EH (cell line): ENCODE measurements around the gene RHD.
"Not testable (repeated sequence)": the region's sequence is repeated elsewhere in the genome, so short reads cannot be mapped to it uniquely, and the experiment has no call there.

Source experiments
- DNase-seq: peaks from one replicate; pipeline ENCODE4 v3.0.0-alpha.2; 2015; ENCODE audit warnings: low read depth

Gene RHD

DNA sequence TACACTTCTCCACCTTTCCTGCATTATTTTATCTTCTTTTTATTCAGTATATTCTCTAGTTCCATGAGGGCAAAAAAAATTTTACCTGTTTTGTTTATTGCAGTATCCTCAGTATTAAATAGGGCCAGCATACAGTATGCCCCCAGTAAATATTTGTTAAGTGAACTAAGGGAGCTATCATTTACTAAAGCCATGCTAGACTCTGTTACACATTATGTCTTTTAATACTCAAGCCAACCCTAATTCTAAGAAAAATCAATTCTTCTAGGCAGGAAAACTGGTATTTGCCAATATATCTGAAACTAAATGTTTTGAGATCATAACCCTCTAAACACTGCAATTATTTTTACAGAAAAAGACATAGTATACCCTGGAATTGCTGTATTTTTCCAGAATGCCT, 84.1 kb downstream of the RHD start:
- DNase-seq, result no peak

DNA sequence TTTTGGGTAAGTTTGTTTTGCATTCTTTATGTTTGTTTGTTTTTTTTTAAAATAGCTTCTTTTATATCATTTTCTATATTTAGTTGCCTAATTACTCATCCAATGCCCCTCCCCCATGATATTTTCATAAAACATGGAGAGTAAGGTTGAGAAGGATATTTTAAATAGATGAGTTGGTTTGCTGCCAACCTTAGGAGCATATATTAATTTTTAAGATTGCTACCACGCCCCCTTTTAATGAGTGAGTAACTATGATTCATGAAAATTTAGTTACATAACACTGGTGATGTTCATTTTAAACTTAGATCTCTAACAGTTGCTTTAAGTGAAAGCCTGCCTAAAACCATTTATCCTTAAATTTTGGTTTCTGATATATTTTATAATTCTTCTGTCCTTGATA, 84.5 kb downstream of the RHD start:
- DNase-seq, result peak; percentile 59

DNA sequence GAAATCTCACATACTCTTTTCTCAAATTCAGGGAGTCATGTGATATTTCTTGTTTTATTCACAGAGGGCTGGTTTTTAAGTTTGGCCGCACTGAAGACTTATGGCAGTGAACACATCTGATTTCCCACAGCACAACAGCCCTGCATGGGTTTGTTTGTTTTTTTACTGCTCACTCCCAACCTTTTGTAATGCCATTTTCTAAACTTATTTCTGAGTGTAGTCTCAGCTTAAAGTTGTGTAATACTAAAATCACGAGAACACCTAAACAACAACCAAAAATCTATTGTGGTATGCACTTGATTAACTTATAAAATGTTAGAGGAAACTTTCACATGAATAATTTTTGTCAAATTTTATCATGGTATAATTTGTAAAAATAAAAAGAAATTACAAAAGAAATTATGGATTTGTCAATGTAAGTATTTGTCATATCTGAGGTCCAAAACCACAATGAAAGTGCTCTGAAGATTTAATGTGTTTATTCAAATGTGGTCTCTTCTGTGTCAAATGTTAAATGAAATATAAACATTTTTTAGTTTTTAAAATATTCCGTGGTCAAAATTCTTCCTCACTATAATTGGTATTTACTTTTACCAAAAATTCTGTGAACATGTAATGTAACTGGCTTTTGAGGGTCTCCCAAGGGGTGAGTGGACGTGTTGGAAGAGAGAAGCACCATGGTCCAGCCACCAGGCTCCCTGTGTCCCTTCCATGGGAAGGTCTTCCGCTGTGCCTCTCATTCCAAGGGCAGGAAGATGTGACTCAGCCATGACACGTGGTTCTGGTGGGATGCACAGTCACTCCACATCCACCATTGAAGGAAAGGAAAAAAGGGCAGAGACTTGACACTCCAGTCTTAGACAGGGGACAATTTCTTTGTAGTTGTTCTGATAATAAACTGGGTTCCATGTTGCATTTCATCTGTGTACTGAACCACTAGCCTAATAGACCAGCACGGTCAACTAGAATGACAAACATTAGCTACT, 88.6 kb downstream of the RHD start:
- DNase-seq, result peak; percentile 90

DNA sequence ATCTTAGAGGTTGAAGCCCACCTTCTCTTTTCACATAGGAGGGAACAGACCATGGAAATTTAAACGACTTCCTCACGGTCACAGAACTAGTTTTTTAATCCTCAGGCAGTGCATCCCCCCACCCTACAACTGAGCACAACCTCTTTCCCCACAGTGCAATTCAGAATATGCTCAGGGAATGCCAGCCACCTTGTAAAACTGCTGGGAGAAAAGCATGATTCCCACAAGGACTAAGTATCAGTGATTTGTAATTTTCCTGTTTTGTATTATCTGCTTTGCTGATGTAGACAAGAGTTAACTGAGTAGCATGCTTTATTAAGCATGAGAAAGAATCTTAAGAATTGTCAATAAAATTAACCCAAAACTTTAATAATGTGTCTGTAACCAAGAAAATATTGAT, 89.6 kb downstream of the RHD start:
- peak; percentile 83 for DNase-seq

GRCh38 chr1:25362634-25363559, 90.6 kb downstream of the RHD start:
- DNase-seq, result not testable (repeated sequence)

GRCh38 chr1:25369241-25369640, 96.9 kb downstream of the RHD start:
- DNase-seq, result peak; percentile 41

- not testable (repeated sequence) for DNase-seq
Observed at GRCh38 chr1:25369691-25370271, 97.5 kb downstream of the RHD start.

GRCh38 chr1:25371757-25372156, 99.4 kb downstream of the RHD start:
- DNase-seq, result peak; percentile 94

DNA sequence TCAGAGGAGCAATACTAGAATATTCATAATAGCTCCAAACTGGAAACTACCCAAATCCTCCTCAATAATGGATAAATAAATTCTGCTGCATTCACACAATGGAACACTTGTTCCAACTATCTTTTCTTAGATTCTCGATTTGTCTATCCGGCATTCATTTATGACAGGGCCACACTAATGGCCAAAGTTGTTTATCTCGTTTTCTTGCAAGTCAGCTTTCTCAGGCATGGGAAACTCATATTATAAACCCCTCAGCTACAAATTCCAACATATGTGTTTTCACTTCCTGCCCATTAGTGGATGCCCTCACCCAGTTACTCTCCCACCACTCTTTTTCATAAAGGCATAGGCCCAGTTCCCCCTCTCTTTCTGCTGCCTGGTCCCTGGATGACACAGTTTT, 106.1 kb downstream of the RHD start:
- DNase-seq, result not testable (repeated sequence)
